GM18868 (cell line): ENCODE measurements around the gene DMD.
"Not testable (repeated sequence)": the region's sequence is repeated elsewhere in the genome, so short reads cannot be mapped to it uniquely, and the experiment has no call there.

Experiments
- ATAC-seq: cut with Tn5 transposase; IDR thresholded peaks from one replicate; pipeline ENCODE4 v1.9.1; 2021; ENCODE audit warnings: mild to moderate bottlenecking, moderate library complexity; ENCODE audit not compliant: unreplicated experiment

DMD gene

DNA sequence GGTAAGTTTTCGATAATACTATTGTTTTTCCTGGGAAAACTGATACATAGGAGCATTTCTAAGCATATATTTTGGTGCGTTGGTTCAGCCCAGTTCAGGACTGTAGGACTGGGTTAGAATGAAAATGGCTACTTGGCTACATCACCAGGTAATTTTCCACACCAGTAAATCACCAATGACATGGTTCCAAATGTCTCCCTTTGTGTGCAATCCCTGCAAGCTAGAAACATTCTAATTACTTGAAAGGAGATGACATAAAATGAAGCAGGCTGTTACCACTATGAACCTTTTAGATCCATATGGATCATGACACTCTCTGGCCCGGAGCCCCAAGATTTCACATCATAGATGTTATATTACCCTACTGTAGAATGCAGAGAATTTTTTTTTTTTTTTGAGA is 1562.1 kb downstream of the DMD start:
- ATAC-seq = no peak

- ATAC-seq = no peak
These were observed 1578.0 kb downstream of the DMD start for GRCh38 chrX:31633349-31633748.

DNA sequence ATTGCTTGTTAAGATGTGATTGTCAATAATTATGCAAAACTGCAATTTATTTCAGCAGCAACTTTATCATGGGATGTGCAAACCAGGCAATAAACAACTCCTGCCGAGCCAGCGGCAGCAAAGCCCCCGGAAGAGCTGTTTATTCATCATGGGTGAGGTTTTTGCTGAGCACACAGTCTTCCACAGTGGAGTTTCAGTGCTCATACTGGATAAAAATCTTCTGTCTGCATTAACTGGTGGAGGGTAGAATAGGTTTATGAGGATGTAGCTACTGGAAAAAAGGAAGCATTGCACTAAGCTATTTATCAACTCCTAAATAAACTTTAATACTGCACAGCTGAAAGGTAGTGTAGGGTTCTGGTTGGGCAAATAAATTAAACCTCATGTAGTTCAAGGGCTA is 1582.2 kb downstream of the DMD start:
- no peak for ATAC-seq

DNA sequence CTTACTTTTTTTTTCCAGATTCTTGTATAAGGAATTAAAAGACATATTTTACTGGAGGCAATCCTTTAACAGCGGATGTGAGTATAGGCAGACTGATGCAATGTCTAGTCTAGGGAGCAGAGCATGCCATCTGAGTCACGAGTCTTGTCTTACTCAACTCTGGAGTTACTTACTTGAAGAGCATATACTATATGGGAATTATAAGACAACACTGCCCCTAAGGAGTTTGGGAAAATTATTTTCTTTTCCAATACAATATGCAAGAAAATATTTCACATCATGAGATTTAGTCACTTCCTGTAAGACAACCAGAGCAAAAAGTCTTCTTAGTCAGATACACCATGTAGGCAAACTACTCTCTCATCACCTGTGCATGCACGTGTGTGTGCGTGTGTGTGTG is 1602.2 kb downstream of the DMD start:
- no peak for ATAC-seq

GRCh38 chrX:31608638-31609037 is 1602.7 kb downstream of the DMD start:
- no peak for ATAC-seq

- ATAC-seq = no peak
These were observed 1604.6 kb downstream of the DMD start for GRCh38 chrX:31606771-31607170.

DNA sequence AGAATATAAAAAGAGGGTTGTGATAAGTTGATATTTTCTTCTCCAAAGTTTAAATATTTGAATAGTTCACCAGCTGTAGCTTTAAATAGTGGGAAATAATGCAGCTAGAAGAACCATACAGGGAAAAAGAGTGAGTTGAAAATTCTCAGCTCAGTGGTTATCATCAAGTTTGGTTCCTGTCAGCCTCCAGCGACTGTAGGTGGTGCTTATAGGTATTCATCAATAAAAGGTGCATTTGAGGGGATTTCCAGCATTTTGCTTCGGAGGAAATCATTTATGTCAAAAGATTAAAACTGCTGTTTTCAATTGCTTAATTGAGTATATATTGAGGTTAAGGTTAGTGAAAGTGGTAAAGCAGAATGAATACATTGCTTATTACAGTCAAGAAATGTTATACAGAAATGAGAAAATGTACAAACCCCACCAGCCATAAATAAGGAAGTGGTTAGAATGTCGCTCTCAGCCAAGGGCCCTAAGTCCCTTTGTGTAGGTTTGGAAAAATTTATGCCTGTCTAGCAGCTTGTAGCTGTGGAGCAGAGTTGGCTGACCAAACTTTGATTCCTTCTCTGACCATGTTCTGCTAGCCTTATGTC is 1606.6 kb downstream of the DMD start:
- peak; percentile 89 for ATAC-seq

- ATAC-seq = no peak
These were observed 1607.8 kb downstream of the DMD start for GRCh38 chrX:31603411-31604120.

GRCh38 chrX:31600823-31601222 is 1610.5 kb downstream of the DMD start:
- no peak for ATAC-seq

DNA sequence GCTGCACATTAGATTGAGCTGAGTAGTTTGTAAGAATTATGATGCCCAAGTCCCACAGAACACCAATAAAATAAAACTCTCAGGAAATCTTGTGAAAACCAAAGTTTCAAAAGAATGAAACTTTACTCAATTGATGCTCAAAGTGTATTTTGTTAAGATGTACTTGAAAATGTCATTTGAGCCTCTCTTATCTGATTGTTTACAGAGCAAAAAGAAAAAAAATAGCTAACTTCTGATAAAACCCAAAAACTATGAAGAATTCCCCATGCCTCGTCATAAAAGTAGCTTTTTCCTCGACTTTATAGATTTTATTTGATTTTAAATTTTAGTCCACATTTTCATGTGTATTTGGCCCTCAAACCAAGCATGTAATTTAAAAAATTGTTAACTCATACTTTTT is 1618.0 kb downstream of the DMD start:
- ATAC-seq = no peak

GRCh38 chrX:31591355-31591754 is 1620.0 kb downstream of the DMD start:
- no peak for ATAC-seq

- no peak for ATAC-seq
These were observed 1620.7 kb downstream of the DMD start for GRCh38 chrX:31590581-31591114.

GRCh38 chrX:31589503-31589902 is 1621.8 kb downstream of the DMD start:
- ATAC-seq = no peak

DNA sequence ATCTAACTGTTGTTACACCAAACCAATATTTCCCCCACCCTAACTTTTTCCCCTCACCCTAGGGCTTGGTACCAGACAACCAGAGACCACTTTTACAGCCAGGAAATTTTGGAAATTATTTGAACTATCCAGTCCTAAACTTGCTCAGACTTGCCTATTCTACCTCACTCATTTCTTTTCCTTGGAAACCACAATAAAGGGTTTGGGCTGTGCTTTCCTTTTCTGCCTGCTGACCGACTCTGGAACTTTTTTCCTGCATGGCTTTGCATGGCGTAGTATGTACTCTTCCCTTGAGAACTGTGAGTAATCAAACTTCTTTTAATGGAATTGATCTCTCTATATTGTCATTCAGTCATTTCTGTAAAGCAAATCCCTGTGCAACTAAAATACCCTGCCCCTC is 1623.0 kb downstream of the DMD start:
- no peak for ATAC-seq

DNA sequence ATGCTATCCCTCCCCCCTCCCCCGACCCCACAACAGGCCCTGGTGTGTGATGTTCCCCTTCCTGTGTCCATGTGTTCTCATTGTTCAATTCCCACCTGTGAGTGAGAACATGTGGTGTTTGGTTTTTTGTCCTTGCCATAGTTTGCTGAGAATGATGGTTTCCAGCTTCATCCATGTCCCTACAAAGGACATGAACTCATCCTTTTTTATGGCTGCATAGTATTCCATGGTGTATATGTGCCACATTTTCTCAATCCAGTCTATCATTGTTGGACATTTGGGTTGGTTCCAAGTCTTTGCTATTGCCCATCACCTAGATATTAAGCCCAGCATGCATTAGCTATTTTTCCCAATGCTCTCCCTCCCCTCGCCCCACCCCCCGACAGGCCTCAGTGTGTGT is 1627.5 kb downstream of the DMD start:
- ATAC-seq = not testable (repeated sequence)

DNA sequence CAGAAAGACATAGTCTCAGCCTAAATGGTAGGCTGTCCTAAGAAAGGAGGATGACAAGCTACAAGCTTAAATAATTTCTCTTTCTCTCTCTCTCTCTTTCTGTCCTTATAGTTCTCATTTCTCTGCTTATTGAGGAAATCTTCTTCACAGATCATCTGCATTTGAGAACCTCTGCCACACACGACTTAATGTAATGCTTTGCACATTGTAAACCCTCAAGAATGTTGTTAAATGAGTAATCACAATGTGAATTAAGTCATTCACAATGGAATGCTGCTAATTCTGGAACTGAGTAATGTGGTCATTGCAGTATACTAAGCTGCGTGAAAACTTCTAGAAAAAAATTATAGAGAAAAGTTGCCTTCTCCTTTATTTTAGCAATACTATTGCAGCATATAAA is 1630.6 kb downstream of the DMD start:
- no peak for ATAC-seq

- ATAC-seq = no peak
These were observed 1631.1 kb downstream of the DMD start for GRCh38 chrX:31580227-31580626.

DNA sequence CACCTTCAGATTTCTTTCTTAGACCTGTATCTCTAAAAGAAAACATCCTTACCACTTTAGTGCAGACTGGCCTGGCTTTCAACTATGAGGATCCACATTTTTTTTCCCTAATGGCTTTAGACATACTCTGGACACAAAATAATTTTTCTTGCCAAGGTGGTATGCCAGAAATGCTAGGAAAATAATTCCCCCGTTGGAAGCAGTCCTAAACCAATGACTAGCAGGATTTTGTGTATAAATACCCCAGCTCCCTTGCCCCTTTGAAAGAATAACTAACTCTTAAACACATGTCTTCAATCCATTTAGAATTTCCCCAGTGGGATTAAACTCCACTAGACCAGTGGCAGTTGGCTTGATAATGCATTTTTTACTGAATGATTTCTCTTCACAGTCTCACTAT is 1639.0 kb downstream of the DMD start:
- no peak for ATAC-seq

DNA sequence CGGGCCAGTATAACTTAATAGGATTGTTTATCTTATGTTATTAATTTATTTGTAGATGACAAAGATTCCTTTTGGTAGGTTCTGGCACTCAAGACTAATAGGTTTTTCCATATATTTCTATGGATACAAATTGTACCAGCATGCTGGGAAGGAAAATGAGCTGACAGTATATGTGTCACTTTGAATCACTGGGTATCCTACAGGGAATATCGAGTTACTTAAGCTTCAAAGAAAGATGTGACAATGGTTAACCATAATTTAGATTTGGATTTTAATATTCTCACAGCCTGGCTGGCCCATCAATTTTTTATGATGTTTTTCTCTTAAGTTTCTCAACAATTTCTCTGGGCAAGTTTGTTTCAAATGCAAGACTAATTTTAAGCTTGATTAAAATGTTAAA is 1640.7 kb downstream of the DMD start:
- no peak for ATAC-seq

GRCh38 chrX:31563792-31564191 is 1647.6 kb downstream of the DMD start:
- ATAC-seq = no peak

GRCh38 chrX:31555506-31555905 is 1655.8 kb downstream of the DMD start:
- ATAC-seq = no peak

DNA sequence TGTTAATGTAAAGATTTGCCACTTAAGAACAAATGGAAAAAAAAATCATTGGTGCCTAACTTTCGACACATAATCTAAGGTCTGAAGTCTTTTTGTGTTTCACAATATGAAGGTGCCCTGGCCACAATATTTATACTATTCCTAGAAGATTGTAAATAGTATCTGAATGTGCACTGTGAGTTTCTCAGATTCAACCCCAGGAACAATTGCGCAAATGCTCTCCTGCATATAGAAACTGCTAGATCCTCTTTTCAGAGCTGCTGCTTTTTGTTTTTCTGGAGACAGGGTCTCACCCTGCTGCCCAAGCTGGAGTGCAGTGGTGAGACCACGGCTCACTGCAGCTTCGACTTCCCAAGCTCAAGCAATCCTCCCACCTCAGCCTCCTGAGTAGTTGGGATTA is 1659.4 kb downstream of the DMD start:
- no peak for ATAC-seq

DNA sequence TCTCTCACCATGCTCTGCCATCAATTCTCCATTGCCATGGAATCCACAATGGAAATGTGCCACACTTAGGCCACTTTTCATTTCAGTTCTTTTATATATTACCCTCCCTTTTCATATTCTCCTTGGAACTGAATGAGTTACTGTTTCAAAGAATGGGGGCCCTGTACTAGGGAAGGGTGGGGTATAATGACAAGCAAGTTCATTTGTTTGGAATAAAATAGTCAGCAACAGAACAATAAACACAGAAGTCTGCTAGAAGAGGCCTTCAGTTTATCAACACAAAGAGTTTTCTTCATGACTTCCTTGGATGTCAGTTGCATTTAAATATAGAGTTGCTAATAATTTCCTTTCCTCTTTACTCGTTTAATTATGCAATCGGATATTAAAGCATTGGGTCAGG is 1661.2 kb downstream of the DMD start:
- no peak for ATAC-seq
